GM19023 (cell line): ENCODE data around the gene WWTR1.

Source experiments
- ATAC-seq: cut with Tn5 transposase; IDR thresholded peaks from one replicate; pipeline ENCODE4 v1.9.1; 2021; ENCODE audit warnings: mild to moderate bottlenecking, moderate library complexity; ENCODE audit not compliant: unreplicated experiment

WWTR1 gene

DNA sequence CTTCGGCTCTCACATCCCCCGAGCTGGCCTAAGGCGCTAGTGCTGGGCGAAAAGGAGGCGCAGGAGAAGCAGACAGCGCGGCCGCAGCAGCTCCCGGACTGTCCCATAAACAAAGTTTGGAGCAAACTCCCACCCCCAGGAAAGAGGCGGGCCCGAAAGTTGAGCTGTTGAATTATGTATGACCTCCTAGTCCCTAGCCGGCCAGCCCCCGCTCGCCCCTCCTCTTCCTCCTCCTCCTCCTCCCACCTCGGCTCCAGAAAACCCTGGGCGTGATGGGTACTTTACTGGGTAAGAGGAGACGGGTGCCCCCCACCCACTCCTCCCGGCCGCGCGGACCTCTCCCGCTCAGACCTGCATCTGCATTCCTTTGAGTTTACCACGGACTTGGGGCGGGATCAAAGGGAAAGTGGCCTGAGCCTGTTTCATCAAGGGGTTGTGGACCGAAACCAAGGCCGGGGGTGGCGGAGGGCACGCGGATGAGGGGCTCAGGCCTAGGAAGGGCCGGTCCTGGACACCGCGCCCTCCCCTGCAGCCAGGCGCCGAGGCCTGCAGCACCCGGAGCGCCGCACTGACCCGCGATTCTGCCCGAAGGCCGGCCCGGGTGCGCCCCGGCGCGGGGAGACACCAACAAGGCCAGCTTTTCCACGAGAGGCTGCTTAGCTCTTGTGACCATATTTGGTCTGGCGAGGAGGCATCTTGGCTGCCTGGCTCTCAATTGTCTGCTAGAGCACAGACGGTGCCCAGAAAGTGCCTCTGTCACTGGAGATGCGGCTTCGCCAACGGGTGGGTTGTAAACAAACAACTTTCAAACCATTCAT, at the start of gene WWTR1:
TSS of gene WWTR1 (minus strand) at position 100 of the 818 bp plus-strand sequence. CDS start 719 bp downstream, outside the sequence.
- ATAC-seq: peak; percentile 83

DNA sequence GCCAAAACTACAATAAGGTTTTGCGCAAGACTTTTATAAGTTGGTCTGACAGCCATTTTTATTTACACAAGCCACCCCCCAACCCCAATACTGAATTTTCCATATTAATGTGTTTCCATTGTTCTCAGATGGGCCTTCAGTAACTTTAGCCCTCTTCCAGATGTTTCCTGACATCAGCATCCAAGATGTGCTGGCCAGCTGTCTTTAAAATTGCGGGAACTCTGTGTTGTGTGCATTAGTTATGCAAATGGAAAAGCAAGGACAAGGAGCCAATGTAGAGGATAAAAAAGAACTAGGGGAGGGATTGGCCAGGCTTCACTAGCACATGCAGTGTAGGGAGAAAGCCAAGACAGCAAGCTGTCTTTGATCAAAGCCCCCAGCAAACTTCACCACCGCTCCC, 49.1 kb upstream of the WWTR1 start:
- no peak for ATAC-seq

DNA sequence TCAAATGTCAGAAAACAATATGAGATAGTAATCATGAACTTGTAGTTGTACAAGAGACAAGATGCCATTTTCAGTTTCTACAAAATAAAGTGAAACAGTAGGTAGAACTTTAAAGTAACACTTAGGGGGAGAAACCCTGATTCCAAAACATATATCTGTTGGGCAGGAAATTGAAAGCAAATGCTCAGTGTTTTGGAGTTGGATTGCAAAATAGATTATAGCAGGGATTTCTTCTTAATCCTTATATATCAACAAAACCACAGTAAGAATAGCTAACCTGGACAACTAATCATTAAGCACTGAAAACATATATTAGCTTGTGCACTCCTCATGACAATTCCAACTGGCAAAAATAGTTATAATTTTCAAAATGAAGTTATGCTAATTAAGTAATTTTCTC, 47.6 kb upstream of the WWTR1 start:
- no peak for ATAC-seq

DNA sequence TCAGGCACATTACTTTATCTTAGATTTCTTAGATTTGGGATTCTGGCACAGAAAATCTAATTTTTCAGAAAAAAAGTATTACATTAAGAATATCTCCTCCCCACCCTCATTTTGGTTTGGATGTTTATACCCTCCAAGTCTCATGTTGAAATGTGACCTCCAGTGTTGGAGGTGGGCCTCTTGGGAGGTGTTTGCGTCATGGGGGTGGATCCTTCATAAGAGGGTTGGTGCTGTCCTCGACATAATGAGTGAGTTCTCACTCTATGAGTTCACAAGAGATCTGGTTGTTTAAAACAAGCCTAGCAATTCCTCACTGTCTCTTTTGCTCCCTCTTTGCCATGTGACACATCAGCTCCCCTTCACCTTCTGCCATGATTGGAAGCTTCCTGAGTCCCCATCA, 45.6 kb upstream of the WWTR1 start:
- no peak for ATAC-seq

DNA sequence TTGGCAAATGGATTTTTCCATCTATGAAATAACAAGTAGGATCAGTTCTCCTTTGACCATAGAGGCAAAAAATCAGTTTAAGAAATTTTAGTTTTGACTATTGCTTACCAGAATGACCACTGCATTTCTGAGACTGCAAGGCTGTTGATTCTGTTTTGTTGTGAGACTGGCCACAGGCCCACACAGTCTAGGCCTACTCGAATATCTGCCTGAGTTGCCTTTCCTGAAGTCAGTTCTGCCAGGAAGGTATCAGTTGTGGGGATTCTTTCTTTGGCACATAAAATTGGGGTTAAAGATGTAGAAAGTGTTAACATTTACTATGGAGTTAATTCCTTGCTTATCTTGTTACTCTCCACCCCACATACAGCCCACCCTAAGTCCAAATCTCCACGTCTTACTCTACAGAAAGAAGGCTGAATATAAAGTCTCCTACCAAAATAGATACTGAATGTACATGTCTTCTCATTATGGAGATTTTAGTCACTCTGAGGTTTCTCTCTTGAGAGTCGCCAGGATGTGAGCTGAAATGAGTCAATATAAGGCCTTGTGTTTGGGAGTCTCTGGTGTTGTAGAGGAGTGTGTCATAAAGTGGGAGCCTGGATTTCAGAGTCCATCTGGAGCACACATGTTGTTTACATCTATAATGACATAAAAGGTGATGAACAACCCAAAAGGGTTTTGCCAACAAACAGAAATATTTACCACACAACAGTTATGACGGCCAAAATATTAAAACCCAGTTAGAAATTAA, 45.0 kb upstream of the WWTR1 start:
- ATAC-seq: no peak

DNA sequence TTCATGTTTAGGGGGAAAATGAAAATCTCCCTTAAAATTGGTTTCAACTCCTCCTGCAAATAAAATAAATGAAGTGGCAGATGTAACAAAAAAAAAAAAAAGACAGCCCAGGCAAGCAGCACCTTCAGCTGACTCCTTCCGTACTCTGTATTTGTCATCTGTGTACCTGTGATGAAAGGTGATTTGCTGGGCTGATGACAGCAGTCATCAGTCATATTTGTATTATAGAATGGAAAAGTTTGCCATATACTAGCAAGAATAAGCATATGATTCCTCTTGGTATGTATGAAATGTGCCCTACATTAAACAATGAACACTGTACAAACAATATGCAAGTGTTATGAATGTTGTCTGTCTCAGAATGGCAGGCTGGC, 44.1 kb upstream of the WWTR1 start:
- ATAC-seq: no peak

DNA sequence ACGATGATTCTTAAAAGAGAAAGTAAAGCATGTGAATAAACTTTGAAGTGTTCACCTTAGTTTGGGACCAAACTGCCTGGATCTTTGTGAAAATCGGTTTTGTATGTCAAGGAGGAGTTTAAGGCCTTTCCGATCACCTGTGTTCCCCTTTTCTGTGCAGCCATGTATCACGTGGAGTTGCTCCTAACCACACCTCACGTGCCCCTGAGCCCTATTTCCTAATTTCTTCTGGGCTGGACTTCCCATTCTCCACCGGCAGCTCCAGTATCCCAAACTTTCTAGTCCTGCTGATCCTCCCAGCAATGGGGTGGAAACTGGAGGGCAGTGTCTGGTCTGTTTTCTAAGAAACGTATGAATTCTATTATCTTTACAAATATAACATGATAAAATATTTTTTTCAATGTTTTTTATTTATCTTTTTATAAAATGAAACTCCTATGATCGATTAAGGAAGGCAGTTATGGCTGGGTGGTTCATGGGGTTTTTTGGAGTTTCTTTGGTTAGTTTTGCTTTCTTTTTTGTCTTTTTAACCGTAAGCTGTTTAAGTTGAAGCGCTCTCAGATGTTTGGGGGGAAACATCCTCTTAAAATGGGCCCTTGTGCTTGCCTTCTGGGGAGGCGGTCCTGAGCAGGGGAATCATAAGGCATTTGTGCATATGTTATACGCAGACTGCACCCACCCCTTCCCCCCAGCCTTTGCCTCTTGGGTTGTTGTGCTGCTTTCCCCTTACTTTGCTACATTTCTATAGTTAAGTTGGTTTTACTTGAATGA, 43.6 kb upstream of the WWTR1 start:
- ATAC-seq: no peak

DNA sequence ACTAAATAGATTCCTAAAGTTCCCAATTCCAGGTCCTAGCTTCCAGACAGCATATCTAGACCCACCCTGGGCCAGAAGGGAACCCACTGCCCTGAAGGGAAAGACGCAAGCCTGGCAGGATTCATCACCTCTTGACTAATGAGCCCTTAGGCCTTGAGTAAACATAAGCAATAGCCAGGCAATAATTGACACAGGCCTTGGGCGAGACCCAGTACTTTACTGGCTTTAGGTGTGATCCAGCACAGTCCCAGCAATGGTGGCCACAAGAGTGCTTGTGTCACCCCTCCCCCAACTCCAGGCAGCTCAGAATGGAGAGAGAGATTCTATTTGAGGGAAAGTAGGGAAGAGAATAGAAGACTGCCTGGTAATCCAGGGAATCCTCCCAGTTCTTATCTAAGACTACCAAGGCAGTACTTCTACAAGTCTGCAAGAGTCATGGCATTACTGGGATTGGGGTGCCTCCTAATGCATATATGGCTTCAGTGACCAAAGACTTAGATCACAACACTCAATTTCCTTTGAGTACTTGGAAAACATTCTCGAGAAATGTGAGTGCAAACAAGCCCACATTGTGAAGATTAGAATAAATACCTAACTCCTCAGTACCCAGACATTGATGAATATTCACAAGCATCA, 30.4 kb upstream of the WWTR1 start:
- ATAC-seq: no peak

DNA sequence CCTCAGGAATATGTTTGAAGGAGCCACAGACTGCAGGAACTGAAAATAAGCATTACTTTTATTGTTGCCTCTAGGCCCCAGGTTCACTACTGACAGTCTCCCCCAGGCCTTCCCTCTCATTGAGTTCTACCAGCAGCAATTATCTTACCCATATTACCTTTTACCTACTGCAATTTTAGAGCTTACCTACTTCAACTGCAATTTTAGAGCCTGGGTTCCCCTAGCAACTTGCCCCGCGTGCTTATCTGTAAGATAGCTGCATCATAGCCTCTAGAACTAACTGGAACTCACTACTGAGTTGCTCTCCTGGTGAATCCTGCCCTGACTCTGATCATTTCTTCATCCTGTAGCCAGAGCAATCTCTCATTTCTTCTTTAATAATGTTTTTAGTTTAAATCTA, 29.2 kb upstream of the WWTR1 start:
- no peak for ATAC-seq

DNA sequence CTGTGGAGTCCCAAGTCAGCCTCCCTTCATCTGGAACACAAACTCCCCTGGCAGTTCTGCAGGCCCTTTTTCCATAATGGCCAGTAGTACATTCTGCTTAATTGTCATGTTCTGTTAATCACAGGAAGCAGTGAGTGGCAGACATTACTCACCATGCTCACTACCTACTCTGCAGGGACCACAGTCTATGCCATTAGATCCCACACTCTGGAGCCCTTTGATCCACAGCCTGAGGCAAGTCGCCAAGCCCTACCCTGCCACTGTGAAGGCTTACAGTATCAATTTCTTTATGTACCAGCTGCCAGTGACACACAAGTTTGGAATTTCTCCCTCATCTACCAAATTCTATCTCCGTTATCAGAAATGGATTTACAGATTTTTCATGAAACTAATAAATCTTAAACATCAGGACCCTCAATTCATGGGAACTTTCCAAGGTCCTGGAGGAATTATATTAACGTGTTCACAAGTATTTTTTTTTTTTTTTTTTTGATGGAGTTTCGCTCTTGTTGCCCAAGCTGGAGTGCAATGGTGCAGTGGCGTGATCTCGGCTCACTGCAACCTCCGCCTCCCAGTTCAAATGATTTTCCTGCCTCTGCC, 20.6 kb upstream of the WWTR1 start:
- ATAC-seq: no peak

DNA sequence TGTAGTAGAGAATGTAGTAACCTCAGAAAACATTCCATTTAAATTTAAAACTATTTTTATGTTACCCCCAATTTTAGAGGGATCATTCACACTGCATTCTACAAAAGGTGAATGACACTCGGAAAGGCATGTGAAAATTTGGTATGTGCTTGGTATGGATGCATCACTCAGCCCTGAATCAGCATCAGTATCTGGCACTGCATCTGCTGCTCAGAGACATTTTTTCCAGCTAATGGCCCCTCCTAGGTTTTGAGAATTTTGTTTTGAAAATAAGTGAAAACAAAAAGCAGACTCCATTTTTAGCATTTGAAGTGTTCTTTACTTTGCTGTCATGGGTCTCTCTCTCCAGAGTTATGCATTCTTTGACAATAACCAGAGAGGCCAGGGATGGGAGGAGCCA, 15.6 kb upstream of the WWTR1 start:
- ATAC-seq: no peak

DNA sequence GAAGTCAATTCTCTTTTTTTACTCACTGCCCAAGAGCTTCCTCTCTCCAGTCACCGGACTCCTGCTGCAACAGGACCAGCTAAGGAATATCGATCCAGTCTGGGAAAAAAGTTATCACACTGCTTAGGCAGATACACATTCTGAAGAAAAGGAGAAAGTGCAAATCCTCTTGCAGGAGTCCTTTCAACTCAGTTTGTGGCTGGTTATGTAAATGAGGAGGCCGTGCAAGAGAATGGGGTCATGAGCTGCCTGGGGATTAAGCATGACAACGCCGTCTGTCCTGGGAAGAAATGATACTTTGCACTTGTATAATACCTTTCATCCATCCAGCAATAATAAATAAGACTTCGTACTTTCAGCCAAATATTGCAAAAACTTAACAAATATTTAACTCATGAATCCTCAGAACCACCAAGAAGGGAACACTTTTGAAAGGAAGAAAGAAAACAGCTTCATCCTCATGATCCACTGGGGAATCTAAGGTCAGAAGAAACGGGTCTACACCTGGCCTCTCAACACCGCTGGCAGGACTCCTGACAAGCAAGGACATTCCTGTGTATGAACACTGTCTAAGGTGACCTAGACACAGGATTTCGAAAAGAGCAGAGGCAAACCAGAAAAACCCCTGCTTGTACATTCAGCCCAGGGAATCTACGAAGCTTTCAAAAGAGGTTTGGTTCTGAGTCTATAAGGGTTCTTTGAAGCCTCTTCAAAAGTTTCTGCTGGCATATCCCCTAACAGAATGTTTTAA, 13.1 kb upstream of the WWTR1 start:
- peak; percentile 69 for ATAC-seq

DNA sequence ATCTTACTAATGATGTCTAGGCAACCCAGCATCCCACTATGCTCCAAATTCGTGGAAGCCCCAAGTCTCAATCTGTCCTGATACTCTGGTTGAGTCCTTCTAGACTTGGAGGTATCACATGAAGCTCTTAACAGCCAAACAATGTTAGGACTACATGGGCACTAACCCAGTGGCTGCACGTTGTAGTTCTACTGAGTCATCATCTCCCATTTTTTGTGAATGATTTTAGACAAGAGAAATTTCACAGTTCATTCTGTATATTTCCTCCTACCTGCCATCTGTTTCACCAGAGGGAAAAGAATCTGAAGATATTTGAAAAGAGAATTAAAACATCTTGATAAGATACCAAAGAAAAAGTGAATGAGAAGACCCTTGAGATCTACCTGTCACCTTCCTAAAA, 9.8 kb upstream of the WWTR1 start:
- no peak for ATAC-seq

DNA sequence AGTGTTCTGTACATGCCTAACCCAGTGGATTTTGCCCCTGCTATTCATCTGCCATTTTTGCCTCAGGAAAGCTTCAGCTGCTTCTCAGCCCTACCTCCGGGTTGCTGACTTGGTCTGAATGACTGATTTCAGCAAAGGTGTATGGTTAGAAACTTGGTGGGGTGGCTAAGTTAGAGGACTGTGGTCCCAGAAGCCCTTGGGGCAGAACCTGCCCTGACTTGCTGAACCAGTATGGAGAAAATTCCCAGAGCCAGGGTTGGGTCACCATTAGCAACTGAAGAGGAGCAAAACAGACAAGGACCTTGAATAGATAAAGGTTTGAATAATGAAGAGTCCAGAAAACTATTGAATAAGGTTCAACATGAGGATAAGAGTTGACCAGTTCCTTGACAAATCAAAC, 6.1 kb upstream of the WWTR1 start:
- no peak for ATAC-seq

DNA sequence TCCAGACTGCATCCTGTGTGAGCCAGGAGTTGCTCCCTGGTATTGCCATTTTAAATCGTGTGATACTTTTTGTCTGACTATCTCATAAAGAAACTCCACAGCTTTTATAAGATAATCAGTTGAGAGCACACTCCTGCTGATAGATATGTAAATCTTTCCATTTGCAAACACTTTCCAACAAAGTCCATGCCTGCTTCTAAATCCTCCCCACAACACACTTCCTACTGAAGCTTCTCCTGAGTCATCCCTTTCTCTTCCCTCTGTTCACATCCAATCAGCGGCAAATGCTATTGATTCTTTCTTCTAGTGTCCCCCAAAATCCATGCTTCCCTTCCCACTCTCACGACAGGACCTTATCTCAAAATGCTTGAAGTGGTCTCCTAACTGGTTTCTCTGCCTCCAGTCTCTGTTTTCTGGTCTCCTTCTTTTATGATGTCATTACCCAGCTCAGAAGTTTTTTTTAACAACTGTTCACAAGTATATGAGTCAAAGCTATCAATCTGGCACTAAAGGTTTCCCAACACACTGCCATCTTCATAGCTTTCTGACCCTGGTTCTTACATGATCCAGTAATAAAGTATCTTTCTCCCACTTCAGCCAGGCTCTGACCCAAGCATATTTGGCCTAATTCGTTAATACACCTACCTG, 4.5 kb upstream of the WWTR1 start:
- ATAC-seq: no peak

DNA sequence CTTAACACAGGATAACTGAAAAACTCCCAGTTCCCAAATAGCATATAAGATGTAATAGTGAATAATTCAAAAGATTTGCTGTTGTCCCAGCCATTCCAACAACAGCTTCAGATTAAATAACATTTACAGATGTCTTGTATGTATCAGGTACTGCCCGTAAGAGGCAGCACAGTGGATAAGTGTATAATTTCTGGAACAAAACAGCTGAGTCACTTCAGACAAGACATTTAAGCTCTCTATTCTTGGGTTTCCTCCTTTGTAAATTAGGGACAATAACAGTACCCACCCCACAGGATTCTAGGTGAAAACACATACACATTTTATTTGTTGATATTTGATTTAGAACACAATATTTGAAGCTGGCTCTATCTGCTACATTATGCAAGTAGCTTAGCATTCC, 2.6 kb upstream of the WWTR1 start:
- no peak for ATAC-seq

DNA sequence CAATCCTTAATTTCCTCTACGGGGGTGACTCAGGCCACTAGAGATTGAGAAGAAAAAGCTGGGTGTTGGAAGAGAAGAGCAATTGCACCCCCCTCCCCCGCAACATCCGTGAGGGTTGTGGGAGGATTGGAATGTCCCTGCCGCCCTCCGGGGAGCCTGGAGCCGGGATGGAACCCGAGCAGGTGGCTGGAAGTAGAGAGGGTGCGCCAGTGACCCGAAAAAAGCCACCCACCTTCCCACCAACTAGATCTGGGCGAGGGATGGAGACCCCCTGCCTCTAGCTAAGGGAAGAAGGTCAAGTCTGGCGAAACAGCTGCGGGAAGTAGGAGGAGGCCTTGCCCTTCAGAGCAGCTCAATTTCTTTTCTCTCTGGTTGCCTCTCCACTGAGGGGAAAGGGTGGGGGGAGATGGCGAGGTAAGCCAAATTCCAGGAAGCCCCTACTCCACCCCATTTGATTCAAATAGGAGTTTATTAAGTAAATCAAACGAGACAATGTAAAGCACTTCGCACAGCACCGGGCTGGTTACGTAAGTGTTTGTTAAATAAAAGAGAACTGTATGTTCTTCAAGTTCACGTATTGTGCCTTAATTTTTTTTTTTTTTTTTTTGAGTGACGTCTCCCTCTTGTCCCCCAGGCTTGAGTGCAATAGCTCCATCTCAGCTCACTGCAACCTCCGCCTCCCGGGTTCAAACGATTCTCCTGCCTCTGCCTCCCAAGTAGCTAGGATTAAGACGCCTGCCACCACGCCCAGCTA, 1.1 kb upstream of the WWTR1 start:
- ATAC-seq: peak; percentile 14

DNA sequence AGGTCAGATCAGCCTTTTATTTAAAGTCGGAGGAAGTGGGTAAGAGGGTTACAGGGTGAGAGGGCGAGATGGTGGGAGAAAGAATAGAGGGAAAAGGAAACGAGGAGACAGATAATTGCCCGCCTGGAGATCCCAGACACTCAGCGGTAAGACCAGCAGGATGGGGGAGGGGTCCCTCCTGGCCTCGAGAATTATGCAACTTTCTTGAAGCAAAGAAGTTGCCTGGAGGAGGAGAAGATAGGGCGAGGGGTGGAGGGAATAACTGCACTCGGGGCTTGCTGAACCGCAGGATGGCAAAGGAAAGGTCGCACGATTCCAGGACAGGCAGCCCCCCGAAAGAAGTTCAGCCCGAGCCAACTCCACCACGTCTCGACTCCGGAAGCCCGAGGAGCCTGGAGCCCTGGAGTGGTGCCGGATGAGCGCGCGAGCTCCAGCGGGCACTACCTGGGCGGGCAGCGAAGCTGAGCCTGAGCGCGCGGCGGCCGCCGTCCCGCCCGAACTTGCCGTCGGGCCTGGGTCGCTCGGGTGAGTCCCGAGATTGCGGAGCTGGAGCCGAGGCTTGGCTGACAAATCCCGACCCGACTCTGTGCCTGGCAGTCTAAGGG, 402 bp downstream of the WWTR1 start:
- ATAC-seq: peak; percentile 31
